Smooth muscle cell (in vitro differentiated cells): Measurements from ENCODE around the gene IRF9. TPM values are rescaled to one million over a fixed set of nuclear protein-coding genes. Genes with fewer than 3 reads are reported as not detected.
A peak's percentile ranks its signal among the peaks of the same experiment; 100 is the strongest.

Source experiments
- DNase-seq: peaks from one replicate; lab custom pipeline; 2025; ENCODE audit not compliant: unreplicated experiment; lab: John Stamatoyannopoulos, UW
- H2AFZ ChIP-seq: fragments of 200-600 bp; sonication (generic); 2 replicates; pipeline ENCODE4 v1.6.0; 2016; ENCODE audit warnings: antibody characterized with exemption, low read depth, mild to moderate bottlenecking
- H3F3A ChIP-seq: fragments of 200-600 bp; sonication (generic); 2 replicates; pipeline ENCODE4 v1.6.0; 2017; ENCODE audit warnings: antibody characterized with exemption, low read depth
- H3K27ac ChIP-seq: fragments of 200-600 bp; sonication (generic); 2 replicates; pipeline ENCODE4 v1.5.1; 2016; ENCODE audit warnings: low read depth, mild to moderate bottlenecking
- H3K27me3 ChIP-seq: fragments of 200-600 bp; sonication (generic); 2 replicates; pipeline ENCODE4 v1.6.1; 2016; ENCODE audit warnings: low read depth, mild to moderate bottlenecking
- H3K36me3 ChIP-seq: fragments of 200-600 bp; sonication (generic); 2 replicates; pipeline ENCODE4 v1.5.1; 2016; ENCODE audit warnings: low read depth
- H3K4me1 ChIP-seq: fragments of 200-600 bp; sonication (generic); 2 replicates; pipeline ENCODE4 v1.5.1; 2016; ENCODE audit warnings: low read depth
- H3K4me2 ChIP-seq: fragments of 200-600 bp; sonication (generic); 2 replicates; pipeline ENCODE4 v1.6.0; 2016; ENCODE audit warnings: mild to moderate bottlenecking
- H3K4me3 ChIP-seq: fragments of 200-600 bp; sonication (generic); 2 replicates; pipeline ENCODE4 v1.5.1; 2016; ENCODE audit warnings: mild to moderate bottlenecking
- H3K79me2 ChIP-seq: fragments of 200-600 bp; sonication (generic); 2 replicates; pipeline ENCODE4 v1.6.0; 2016; ENCODE audit warnings: low read depth, mild to moderate bottlenecking
- H3K9ac ChIP-seq: fragments of 200-600 bp; sonication (generic); 2 replicates; pipeline ENCODE4 v1.6.0; 2016; ENCODE audit warnings: low read depth
- H3K9me3 ChIP-seq: fragments of 200-600 bp; sonication (generic); replicated peaks from 2 replicates; pipeline ENCODE4 v1.5.1; 2016; ENCODE audit warnings: low read depth
- H4K20me1 ChIP-seq: fragments of 200-600 bp; sonication (generic); 2 replicates; pipeline ENCODE4 v1.6.0; 2016; ENCODE audit warnings: low read depth
- whole genome bisulfite sequencing: methylation state at CpG from one replicate; pipeline ENCODE4 v1.1.7; 2016; ENCODE audit warnings: low lambda C conversion rate; 5-methylcytosine and 5-hydroxymethylcytosine counted together
- polyA plus RNA-seq: library from polyadenylated mRNA; unstranded; fragments of >200 nt; fragmentation: Nextera tagmentation; extraction: Ambion mirVana; gene quantifications from 2 replicates; pipeline ENCODE4 v1.2.1, GENCODE V29; 2016
- total RNA-seq: library from RNA; depleted of rRNA; stranded (reverse); fragments of >200 nt; gene quantifications from 2 replicates; pipeline ENCODE4 v1.2.3, GENCODE V29; 2014
- TF ChIP-seq, protein P1 (sequence below): fragments of 200-600 bp; sonication (generic); IDR thresholded peaks from 2 replicates; pipeline ENCODE4 v1.5.1; 2017; ENCODE audit warnings: borderline replicate concordance, mild to moderate bottlenecking, antibody characterized with exemption; ENCODE audit not compliant: insufficient read depth, poor library complexity, severe bottlenecking

Gene IRF9
- total and polyA plus RNA-seq, 2 experiments from 2014 or later, result 42.0 to 42.7 TPM

DNA sequence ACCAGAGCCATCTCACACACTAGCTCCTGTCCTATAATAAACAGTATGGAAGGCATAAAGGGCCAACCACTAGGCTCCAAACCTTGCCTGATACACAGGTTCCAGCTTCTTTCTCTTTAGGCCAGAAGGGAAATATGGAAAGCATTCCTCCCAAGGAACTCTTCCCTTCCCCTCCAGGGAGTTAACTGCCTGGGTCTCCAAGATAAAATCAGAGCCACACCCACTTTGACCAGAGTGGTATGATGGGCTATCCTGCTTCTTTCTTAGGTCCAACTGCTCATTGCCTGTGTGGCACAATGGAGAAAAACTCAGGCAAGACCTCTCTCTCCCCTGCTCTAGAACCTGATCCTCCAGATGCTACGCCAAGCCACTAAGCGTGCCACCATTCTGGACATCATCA is 46.6 kb downstream of the IRF9 start:
- Histone ChIP-seq H3K27me3 (no peaks in the 10 kb centered on the region), H3K4me1 (no peaks in the 10 kb centered on the region), H2AFZ (no peak overlapping the region), H3K27ac (no peak overlapping the region), H3K9ac (no peak overlapping the region), H3K4me2 (no peak overlapping the region), H3K79me2 (peaks cover 6% of the 10 kb centered on the region), H4K20me1 (no peaks in the 10 kb centered on the region), H3K36me3 (no peaks in the 10 kb centered on the region), H3K4me3 (no peak overlapping the region), H3K9me3 (no peaks in the 10 kb centered on the region), H3F3A (no peaks in the 10 kb centered on the region)
- no peak for DNase-seq
- TF ChIP-seq, protein P1, sequence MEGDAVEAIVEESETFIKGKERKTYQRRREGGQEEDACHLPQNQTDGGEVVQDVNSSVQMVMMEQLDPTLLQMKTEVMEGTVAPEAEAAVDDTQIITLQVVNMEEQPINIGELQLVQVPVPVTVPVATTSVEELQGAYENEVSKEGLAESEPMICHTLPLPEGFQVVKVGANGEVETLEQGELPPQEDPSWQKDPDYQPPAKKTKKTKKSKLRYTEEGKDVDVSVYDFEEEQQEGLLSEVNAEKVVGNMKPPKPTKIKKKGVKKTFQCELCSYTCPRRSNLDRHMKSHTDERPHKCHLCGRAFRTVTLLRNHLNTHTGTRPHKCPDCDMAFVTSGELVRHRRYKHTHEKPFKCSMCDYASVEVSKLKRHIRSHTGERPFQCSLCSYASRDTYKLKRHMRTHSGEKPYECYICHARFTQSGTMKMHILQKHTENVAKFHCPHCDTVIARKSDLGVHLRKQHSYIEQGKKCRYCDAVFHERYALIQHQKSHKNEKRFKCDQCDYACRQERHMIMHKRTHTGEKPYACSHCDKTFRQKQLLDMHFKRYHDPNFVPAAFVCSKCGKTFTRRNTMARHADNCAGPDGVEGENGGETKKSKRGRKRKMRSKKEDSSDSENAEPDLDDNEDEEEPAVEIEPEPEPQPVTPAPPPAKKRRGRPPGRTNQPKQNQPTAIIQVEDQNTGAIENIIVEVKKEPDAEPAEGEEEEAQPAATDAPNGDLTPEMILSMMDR, result no peak
- 100% methylated on average over 2 of the region's 2 CpGs for WGBS

GRCh38 chr14:24211311-24211710 is 50.2 kb downstream of the IRF9 start:
- Histone ChIP-seq H3K4me1 (peaks cover 3% of the 10 kb centered on the region), H3K79me2 (peaks cover 6% of the 10 kb centered on the region), H2AFZ (no peak overlapping the region), H3K36me3 (no peaks in the 10 kb centered on the region), H3K27me3 (no peaks in the 10 kb centered on the region), H3K9me3 (no peaks in the 10 kb centered on the region), H3F3A (peaks cover 1% of the 10 kb centered on the region), H3K9ac (no peak overlapping the region), H3K27ac (no peak overlapping the region), H3K4me3 (no peak overlapping the region), H4K20me1 (no peaks in the 10 kb centered on the region), H3K4me2 (no peak overlapping the region)
- DNase-seq, result no peak
- TF ChIP-seq, protein P1, result no peak
- WGBS, result 99% methylated on average over 6 of the region's 6 CpGs

- peak within 1 kb of the TSS; percentile 56 for H3K4me3 ChIP-seq
- peak within 1 kb of the TSS; percentile 93 for H3K4me2 ChIP-seq
- peak within 1 kb of the TSS; percentile 84 for H2AFZ ChIP-seq
- no peaks in the 10 kb centered on the region for H3K27me3 ChIP-seq
- no peaks in the 10 kb centered on the region for H3K9me3 ChIP-seq
- H3K9ac ChIP-seq, result peak within 1 kb of the TSS; percentile 96
- H3K4me1 ChIP-seq, result peaks cover 3% of the 10 kb centered on the region
- no peaks in the 10 kb centered on the region for H3K36me3 ChIP-seq
- TF ChIP-seq, protein P1, result no peak
- H3K27ac ChIP-seq, result peak within 1 kb of the TSS; percentile 99
- peaks cover 6% of the 10 kb centered on the region for H3K79me2 ChIP-seq
- DNase-seq, result peak; percentile 88
- no peaks in the 10 kb centered on the region for H4K20me1 ChIP-seq
- WGBS, result 1% methylated on average over 51 of the region's 53 CpGs
- H3F3A ChIP-seq, result peaks cover 4% of the 10 kb centered on the region
These were observed 52.1 kb downstream of the IRF9 start, which contains the start of gene CHMP4A for GRCh38 chr14:24212924-24213865. Gene CHMP4A (minus strand): TSS chr14:24213488. CDS start chr14:24213439, 49 bp downstream.
